Measurements from ENCODE around the gene CDH8.

The CDH8 gene

DNA sequence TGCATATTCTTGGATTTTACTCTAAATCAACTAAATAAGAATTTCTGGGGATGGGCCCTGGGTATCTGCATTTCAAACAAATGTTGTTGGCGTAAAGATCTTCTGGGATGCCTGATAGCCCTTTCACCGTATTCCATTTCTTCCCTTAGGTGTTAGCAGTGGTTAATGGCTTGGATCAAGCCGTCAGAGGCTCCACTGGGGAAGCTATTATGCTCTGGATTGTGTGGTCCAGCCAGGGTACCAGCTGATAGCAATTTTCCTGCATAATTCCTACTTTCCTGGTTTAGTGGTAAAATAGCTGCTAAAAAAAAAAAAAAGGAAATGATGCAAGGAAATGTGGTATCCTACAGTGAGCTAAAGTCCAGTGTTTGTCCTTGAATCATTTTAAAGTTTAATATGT lies 365.1 kb downstream of the CDH8 start:
- no peak overlapping the region for H2BK12ac ChIP-seq (ENCODE audit: low read length)
- no peak overlapping the region for H4K8ac ChIP-seq (ENCODE audit: low read depth, low read length)
- H3K18ac ChIP-seq (ENCODE audit: low read length) = no peak overlapping the region
- no peak overlapping the region for H2BK5ac ChIP-seq (ENCODE audit: low read depth, low read length, poor library complexity)
- H4K91ac ChIP-seq (ENCODE audit: low read depth, low read length) = no peak overlapping the region
- H4K12ac ChIP-seq (ENCODE audit: low read depth, low read length) = no peak overlapping the region
- H2AK5ac ChIP-seq (ENCODE audit: low read length) = no peak overlapping the region
- no peaks in the 10 kb centered on the region for H3K27me3 ChIP-seq (ENCODE audit: insufficient read depth, low read length)
- H3K23ac ChIP-seq (ENCODE audit: low read length) = no peak overlapping the region
- H3K9me3 ChIP-seq (ENCODE audit: insufficient read depth, low read depth, low read length) = no peaks in the 10 kb centered on the region
- no peak overlapping the region for H2BK120ac ChIP-seq (ENCODE audit: insufficient read depth, low read length, poor library complexity)
- H3K79me2 ChIP-seq (ENCODE audit: control insufficient read depth, insufficient read depth, low read length, poor library complexity) = no peaks in the 10 kb centered on the region
- H3K4ac ChIP-seq (ENCODE audit: low read depth, low read length) = no peak overlapping the region
- H3K9ac ChIP-seq (ENCODE audit: low read length) = no peak overlapping the region
- no peak overlapping the region for H3K4me2 ChIP-seq (ENCODE audit: low read length)
- no peak for DNase-seq
- H3K4me3 ChIP-seq (ENCODE audit: low read depth, low read length) = no peak overlapping the region
- no peak overlapping the region for H3K27ac ChIP-seq (ENCODE audit: low read depth, low read length)
- WGBS (ENCODE audit: extremely low coverage, insufficient coverage, insufficient read length) = no CpG with 5 or more reads among the region's 3 CpGs
- no peaks in the 10 kb centered on the region for H3K4me1 ChIP-seq (ENCODE audit: control insufficient read depth in 1 of 2, insufficient read depth in 2 of 2, low read length in 2 of 2)
- no peak overlapping the region for H2AFZ ChIP-seq (ENCODE audit: insufficient read depth, low read length, poor library complexity)
- no peak overlapping the region for H3K14ac ChIP-seq (ENCODE audit: low read length)
- H3K36me3 ChIP-seq (ENCODE audit: control insufficient read depth in 1 of 2, insufficient read depth in 2 of 2, low read length in 2 of 2) = no peaks in the 10 kb centered on the region
- no peaks in the 10 kb centered on the region for H3K79me1 ChIP-seq (ENCODE audit: low read length)

DNA sequence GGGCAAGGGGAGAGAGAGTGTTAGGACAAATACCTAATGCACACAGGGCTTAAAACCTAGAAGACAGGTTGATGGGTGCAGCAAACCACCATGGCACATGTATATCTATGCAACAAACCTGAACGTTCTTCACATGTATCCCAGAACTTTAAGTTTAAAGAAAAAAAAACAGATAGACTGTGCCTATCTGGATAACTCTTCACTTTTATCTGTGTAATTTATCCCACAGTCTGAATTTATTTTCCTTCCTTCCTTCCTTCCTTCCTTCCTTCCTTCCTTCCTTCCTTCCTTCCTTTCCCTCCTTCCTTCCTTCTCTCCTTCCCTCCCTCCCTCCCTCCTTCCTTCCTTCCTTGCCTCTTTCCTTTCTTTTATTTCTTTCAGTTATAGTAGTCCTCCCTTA lies 370.7 kb downstream of the CDH8 start:
- Histone ChIP-seq H3K79me2 (ENCODE audit: control insufficient read depth, insufficient read depth, low read length, poor library complexity) (no peaks in the 10 kb centered on the region), H2BK120ac (ENCODE audit: insufficient read depth, low read length, poor library complexity) (no peak overlapping the region), H3K79me1 (ENCODE audit: low read length) (no peaks in the 10 kb centered on the region), H3K4me1 (ENCODE audit: control insufficient read depth in 1 of 2, insufficient read depth in 2 of 2, low read length in 2 of 2) (no peaks in the 10 kb centered on the region), H3K9me3 (ENCODE audit: insufficient read depth, low read depth, low read length) (no peaks in the 10 kb centered on the region), H4K12ac (ENCODE audit: low read depth, low read length) (no peak overlapping the region), H4K91ac (ENCODE audit: low read depth, low read length) (no peak overlapping the region), H3K27ac (ENCODE audit: low read depth, low read length) (no peak overlapping the region), H3K27me3 (ENCODE audit: insufficient read depth, low read length) (no peaks in the 10 kb centered on the region), H2AFZ (ENCODE audit: insufficient read depth, low read length, poor library complexity) (no peak overlapping the region), H2AK5ac (ENCODE audit: low read length) (no peak overlapping the region), H2BK12ac (ENCODE audit: low read length) (no peak overlapping the region), H3K18ac (ENCODE audit: low read length) (no peak overlapping the region), H3K14ac (ENCODE audit: low read length) (no peak overlapping the region), H3K4me2 (ENCODE audit: low read length) (no peak overlapping the region), H3K4me3 (ENCODE audit: low read depth, low read length) (no peak overlapping the region), H3K23ac (ENCODE audit: low read length) (no peak overlapping the region), H3K4ac (ENCODE audit: low read depth, low read length) (no peak overlapping the region), H2BK5ac (ENCODE audit: low read depth, low read length, poor library complexity) (no peak overlapping the region), H3K36me3 (ENCODE audit: control insufficient read depth in 1 of 2, insufficient read depth in 2 of 2, low read length in 2 of 2) (no peaks in the 10 kb centered on the region), H3K9ac (ENCODE audit: low read length) (no peak overlapping the region), H4K8ac (ENCODE audit: low read depth, low read length) (no peak overlapping the region)
- no peak for DNase-seq
- WGBS (ENCODE audit: extremely low coverage, insufficient coverage, insufficient read length) = no CpG with 5 or more reads among the region's 1 CpG

GRCh38 chr16:61659936-61660335 lies 376.3 kb downstream of the CDH8 start:
- Histone ChIP-seq H3K27me3 (ENCODE audit: insufficient read depth, low read length) (no peaks in the 10 kb centered on the region), H2BK12ac (ENCODE audit: low read length) (no peak overlapping the region), H3K27ac (ENCODE audit: low read depth, low read length) (no peak overlapping the region), H2BK5ac (ENCODE audit: low read depth, low read length, poor library complexity) (no peak overlapping the region), H3K9ac (ENCODE audit: low read length) (no peak overlapping the region), H4K91ac (ENCODE audit: low read depth, low read length) (no peak overlapping the region), H3K36me3 (ENCODE audit: control insufficient read depth in 1 of 2, insufficient read depth in 2 of 2, low read length in 2 of 2) (no peaks in the 10 kb centered on the region), H4K12ac (ENCODE audit: low read depth, low read length) (no peak overlapping the region), H3K18ac (ENCODE audit: low read length) (no peak overlapping the region), H3K79me1 (ENCODE audit: low read length) (no peaks in the 10 kb centered on the region), H3K4ac (ENCODE audit: low read depth, low read length) (no peak overlapping the region), H4K8ac (ENCODE audit: low read depth, low read length) (no peak overlapping the region), H3K79me2 (ENCODE audit: control insufficient read depth, insufficient read depth, low read length, poor library complexity) (no peaks in the 10 kb centered on the region), H3K9me3 (ENCODE audit: insufficient read depth, low read depth, low read length) (no peaks in the 10 kb centered on the region), H3K14ac (ENCODE audit: low read length) (no peak overlapping the region), H3K23ac (ENCODE audit: low read length) (no peak overlapping the region), H3K4me3 (ENCODE audit: low read depth, low read length) (no peak overlapping the region), H3K4me1 (ENCODE audit: control insufficient read depth in 1 of 2, insufficient read depth in 2 of 2, low read length in 2 of 2) (no peaks in the 10 kb centered on the region), H2BK120ac (ENCODE audit: insufficient read depth, low read length, poor library complexity) (no peak overlapping the region), H2AFZ (ENCODE audit: insufficient read depth, low read length, poor library complexity) (no peak overlapping the region), H3K4me2 (ENCODE audit: low read length) (no peak overlapping the region), H2AK5ac (ENCODE audit: low read length) (no peak overlapping the region)
- no peak for DNase-seq

DNA sequence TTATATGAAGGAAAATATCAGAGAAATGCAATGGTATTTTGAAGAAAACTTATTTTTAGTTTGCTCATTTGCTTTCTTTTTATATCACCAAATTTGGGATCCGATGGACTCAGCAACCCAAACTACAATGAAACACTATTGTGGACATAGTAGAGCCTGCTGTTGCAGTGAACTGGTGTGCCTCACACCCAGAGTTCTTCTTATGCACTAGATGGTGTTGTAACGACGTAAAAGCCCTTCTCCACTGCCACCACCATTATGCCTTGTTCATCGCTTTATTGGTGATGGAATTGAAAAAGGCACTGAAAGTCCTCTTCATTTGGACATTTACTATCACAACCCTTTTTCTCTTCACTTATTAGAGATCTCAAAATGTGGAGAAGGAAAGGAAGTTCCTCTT lies 381.3 kb downstream of the CDH8 start:
- H3K79me1 ChIP-seq (ENCODE audit: low read length) = no peaks in the 10 kb centered on the region
- H3K9me3 ChIP-seq (ENCODE audit: insufficient read depth, low read depth, low read length) = no peaks in the 10 kb centered on the region
- WGBS (ENCODE audit: extremely low coverage, insufficient coverage, insufficient read length) = no CpG with 5 or more reads among the region's 4 CpGs
- H2BK120ac ChIP-seq (ENCODE audit: insufficient read depth, low read length, poor library complexity) = no peak overlapping the region
- no peaks in the 10 kb centered on the region for H3K4me1 ChIP-seq (ENCODE audit: control insufficient read depth in 1 of 2, insufficient read depth in 2 of 2, low read length in 2 of 2)
- no peak overlapping the region for H3K14ac ChIP-seq (ENCODE audit: low read length)
- H3K9ac ChIP-seq (ENCODE audit: low read length) = no peak overlapping the region
- no peak overlapping the region for H2BK5ac ChIP-seq (ENCODE audit: low read depth, low read length, poor library complexity)
- H2AFZ ChIP-seq (ENCODE audit: insufficient read depth, low read length, poor library complexity) = no peak overlapping the region
- no peaks in the 10 kb centered on the region for H3K27me3 ChIP-seq (ENCODE audit: insufficient read depth, low read length)
- H3K18ac ChIP-seq (ENCODE audit: low read length) = no peak overlapping the region
- H4K12ac ChIP-seq (ENCODE audit: low read depth, low read length) = no peak overlapping the region
- no peak for DNase-seq
- no peaks in the 10 kb centered on the region for H3K79me2 ChIP-seq (ENCODE audit: control insufficient read depth, insufficient read depth, low read length, poor library complexity)
- H3K4me3 ChIP-seq (ENCODE audit: low read depth, low read length) = no peak overlapping the region
- no peak overlapping the region for H4K8ac ChIP-seq (ENCODE audit: low read depth, low read length)
- H3K4ac ChIP-seq (ENCODE audit: low read depth, low read length) = no peak overlapping the region
- no peak overlapping the region for H4K91ac ChIP-seq (ENCODE audit: low read depth, low read length)
- H3K4me2 ChIP-seq (ENCODE audit: low read length) = no peak overlapping the region
- no peaks in the 10 kb centered on the region for H3K36me3 ChIP-seq (ENCODE audit: control insufficient read depth in 1 of 2, insufficient read depth in 2 of 2, low read length in 2 of 2)
- no peak overlapping the region for H2AK5ac ChIP-seq (ENCODE audit: low read length)
- H3K23ac ChIP-seq (ENCODE audit: low read length) = no peak overlapping the region
- no peak overlapping the region for H2BK12ac ChIP-seq (ENCODE audit: low read length)
- H3K27ac ChIP-seq (ENCODE audit: low read depth, low read length) = no peak overlapping the region

DNA sequence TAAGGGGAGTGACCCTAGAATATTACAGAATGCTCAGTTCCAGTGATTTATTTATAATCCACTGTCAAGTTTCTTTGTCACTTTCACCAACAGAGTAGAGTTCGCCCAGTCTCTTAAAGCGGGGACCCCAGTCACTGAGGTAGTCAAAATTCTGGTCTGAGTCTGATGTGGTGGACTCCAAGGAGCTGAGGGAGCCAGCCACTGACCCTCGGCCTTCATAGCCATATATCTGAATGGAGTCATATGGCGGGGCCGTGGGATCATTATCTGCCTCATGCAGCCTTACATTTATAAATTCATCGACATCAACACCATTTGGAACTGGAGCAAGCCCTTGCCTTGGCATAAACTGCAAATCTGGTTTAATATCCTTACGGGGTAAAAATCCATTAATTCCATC lies 382.7 kb downstream of the CDH8 start:
- WGBS (ENCODE audit: extremely low coverage, insufficient coverage, insufficient read length) = no CpG with 5 or more reads among the region's 7 CpGs
- Histone ChIP-seq H4K12ac (ENCODE audit: low read depth, low read length) (no peak overlapping the region), H3K79me1 (ENCODE audit: low read length) (no peaks in the 10 kb centered on the region), H2BK12ac (ENCODE audit: low read length) (no peak overlapping the region), H3K9me3 (ENCODE audit: insufficient read depth, low read depth, low read length) (no peaks in the 10 kb centered on the region), H2BK120ac (ENCODE audit: insufficient read depth, low read length, poor library complexity) (no peak overlapping the region), H2AFZ (ENCODE audit: insufficient read depth, low read length, poor library complexity) (no peak overlapping the region), H2AK5ac (ENCODE audit: low read length) (no peak overlapping the region), H3K27me3 (ENCODE audit: insufficient read depth, low read length) (no peaks in the 10 kb centered on the region), H3K4me2 (ENCODE audit: low read length) (no peak overlapping the region), H3K4ac (ENCODE audit: low read depth, low read length) (no peak overlapping the region), H3K14ac (ENCODE audit: low read length) (no peak overlapping the region), H3K4me3 (ENCODE audit: low read depth, low read length) (no peak overlapping the region), H4K8ac (ENCODE audit: low read depth, low read length) (no peak overlapping the region), H2BK5ac (ENCODE audit: low read depth, low read length, poor library complexity) (no peak overlapping the region), H3K23ac (ENCODE audit: low read length) (no peak overlapping the region), H3K18ac (ENCODE audit: low read length) (no peak overlapping the region), H4K91ac (ENCODE audit: low read depth, low read length) (no peak overlapping the region), H3K36me3 (ENCODE audit: control insufficient read depth in 1 of 2, insufficient read depth in 2 of 2, low read length in 2 of 2) (no peaks in the 10 kb centered on the region), H3K4me1 (ENCODE audit: control insufficient read depth in 1 of 2, insufficient read depth in 2 of 2, low read length in 2 of 2) (no peaks in the 10 kb centered on the region), H3K9ac (ENCODE audit: low read length) (no peak overlapping the region), H3K79me2 (ENCODE audit: control insufficient read depth, insufficient read depth, low read length, poor library complexity) (no peaks in the 10 kb centered on the region), H3K27ac (ENCODE audit: low read depth, low read length) (no peak overlapping the region)
- no peak for DNase-seq
